ENCODE results near the gene FARS2. TPM values are rescaled to one million over a fixed set of nuclear protein-coding genes. Genes with fewer than 3 reads are reported as not detected.
A peak's percentile ranks its signal among the peaks of the same experiment; 100 is the strongest.

FARS2 gene
- total and polyA plus RNA-seq, 12 donors = 7.6 to 22.4 (median 20.8) TPM

GRCh38 chr6:5290500-5290899 is 29.2 kb downstream of the FARS2 start:
- Histone ChIP-seq H3K27ac (no peak overlapping the region), H3K4me3 (no peak overlapping the region), H3K36me3 (no peaks in the 10 kb centered on the region), H3K4me1 (peaks cover 9 to 46% (median 27%) of the 10 kb centered on the region in 9 donors), H3K27me3 (no peaks in the 10 kb centered on the region), H3K9me3 (no peaks in the 10 kb centered on the region)
- intact Hi-C loops (cut with DNase I) = no loop called here
- DNase-seq (no peak), ATAC-seq (no peak)
- TF ChIP-seq, protein P1, sequence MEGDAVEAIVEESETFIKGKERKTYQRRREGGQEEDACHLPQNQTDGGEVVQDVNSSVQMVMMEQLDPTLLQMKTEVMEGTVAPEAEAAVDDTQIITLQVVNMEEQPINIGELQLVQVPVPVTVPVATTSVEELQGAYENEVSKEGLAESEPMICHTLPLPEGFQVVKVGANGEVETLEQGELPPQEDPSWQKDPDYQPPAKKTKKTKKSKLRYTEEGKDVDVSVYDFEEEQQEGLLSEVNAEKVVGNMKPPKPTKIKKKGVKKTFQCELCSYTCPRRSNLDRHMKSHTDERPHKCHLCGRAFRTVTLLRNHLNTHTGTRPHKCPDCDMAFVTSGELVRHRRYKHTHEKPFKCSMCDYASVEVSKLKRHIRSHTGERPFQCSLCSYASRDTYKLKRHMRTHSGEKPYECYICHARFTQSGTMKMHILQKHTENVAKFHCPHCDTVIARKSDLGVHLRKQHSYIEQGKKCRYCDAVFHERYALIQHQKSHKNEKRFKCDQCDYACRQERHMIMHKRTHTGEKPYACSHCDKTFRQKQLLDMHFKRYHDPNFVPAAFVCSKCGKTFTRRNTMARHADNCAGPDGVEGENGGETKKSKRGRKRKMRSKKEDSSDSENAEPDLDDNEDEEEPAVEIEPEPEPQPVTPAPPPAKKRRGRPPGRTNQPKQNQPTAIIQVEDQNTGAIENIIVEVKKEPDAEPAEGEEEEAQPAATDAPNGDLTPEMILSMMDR (IDR thresholded peaks at IDR 0.05) = no peak

DNA sequence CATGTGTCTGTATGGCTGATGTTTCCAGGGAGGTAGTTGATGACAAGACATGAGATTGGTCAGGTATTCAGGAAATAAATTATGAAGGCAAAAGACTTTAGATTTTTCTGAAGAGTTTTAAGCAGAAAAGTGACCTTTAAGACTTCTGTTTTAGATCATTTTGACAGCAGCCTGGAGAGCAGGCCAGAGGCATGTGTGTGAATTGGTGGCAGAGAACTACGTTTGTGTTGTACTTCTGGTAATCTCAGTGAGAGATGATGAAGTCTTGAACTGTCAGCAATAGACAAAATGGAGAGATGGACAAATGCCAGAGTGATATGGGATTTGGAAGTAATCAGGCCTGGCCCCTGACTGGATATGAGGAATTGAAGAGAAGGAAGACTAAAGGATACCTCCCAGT is 30.8 kb downstream of the FARS2 start:
- Histone ChIP-seq H3K27me3 (no peaks in the 10 kb centered on the region), H3K4me1 (peaks cover 7 to 42% (median 21%) of the 10 kb centered on the region in 9 donors), H3K27ac (no peak overlapping the region), H3K9me3 (no peaks in the 10 kb centered on the region), H3K36me3 (no peaks in the 10 kb centered on the region), H3K4me3 (no peak overlapping the region)
- 18 to 50% methylated on average over 1 of the region's 1 CpG for WGBS, 2 donors
- TF ChIP-seq, protein P1 (IDR thresholded peaks at IDR 0.05) = no peak
- DNase-seq (no peak), ATAC-seq (peak in 1 of 8 donors; percentile 64)
- intact Hi-C loops (cut with DNase I) = no loop called here

- TF ChIP-seq, protein P1 (IDR thresholded peaks at IDR 0.05) = no peak
These were observed 32.4 kb downstream of the FARS2 start for GRCh38 chr6:5293692-5294091.

DNA sequence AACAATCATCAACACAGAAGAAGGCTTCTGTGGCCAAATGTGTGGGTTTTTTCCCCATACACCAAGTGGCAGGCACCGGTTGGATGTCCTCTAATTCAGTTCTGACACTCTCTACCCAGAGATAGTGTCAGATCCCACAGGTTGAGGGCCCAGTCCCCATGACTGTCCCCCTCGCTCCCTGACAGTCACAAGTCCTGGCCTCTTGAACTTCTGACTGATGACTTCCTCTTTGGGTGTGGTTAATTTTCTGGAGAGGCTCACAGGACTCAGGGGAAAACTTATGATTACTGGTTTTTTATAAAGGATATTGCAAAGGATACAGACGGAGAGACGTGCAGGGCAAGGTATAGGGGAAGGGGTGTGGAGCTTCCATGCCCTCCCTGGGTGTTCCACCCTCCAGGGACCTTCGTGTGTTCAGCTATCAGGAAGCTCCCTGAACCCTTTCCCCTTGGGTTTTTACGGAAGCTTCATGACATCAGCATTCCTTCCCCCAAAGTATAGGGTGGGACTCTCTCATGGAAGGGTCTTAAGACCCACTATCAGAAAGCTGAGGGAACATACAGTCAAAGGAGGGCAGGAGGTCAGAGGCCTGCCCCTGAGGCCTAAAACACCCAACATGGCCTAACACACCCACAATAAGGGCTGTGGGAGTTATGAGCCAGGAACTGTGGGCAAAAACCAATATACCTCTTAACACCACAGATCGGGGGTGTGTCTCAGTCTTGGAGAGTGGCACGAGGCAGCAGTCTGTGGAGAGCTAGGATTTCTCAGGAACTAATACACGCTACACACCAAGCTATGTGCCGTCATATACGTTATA is 33.3 kb downstream of the FARS2 start:
- Histone ChIP-seq H3K27ac (peak overlapping the region in 2 of 10 donors; percentile 7 to 23), H3K36me3 (no peaks in the 10 kb centered on the region), H3K4me3 (no peak overlapping the region), H3K9me3 (no peaks in the 10 kb centered on the region), H3K4me1 (peaks cover 0 to 27% (median 10%) of the 10 kb centered on the region in 9 donors), H3K27me3 (no peaks in the 10 kb centered on the region)
- ATAC-seq (peak in 7 of 8 donors; percentile 18 to 65 (median 47)), DNase-seq (no peak)
- intact Hi-C loops (cut with DNase I) = no loop called here
- TF ChIP-seq, protein P1 (IDR thresholded peaks at IDR 0.05) = no peak
- 71 to 75% methylated on average over 11 of the region's 11 CpGs for WGBS, 2 donors

More at GRCh38 chr6:5293692-5294091, 32.4 kb downstream of the FARS2 start:
- no peak for ATAC-seq
- no peaks in the 10 kb centered on the region for H3K9me3 ChIP-seq
- no peak overlapping the region for H3K4me3 ChIP-seq
- H3K36me3 ChIP-seq = no peaks in the 10 kb centered on the region
- peaks cover 0 to 27% (median 10%) of the 10 kb centered on the region in 9 donors for H3K4me1 ChIP-seq
- WGBS, 2 donors = 89 to 95% methylated on average over 2 of the region's 2 CpGs
- DNase-seq = no peak
- no peaks in the 10 kb centered on the region for H3K27me3 ChIP-seq
- intact Hi-C loops (cut with DNase I) = no loop called here
- no peak overlapping the region for H3K27ac ChIP-seq

All from heart right ventricle (tissue), 16 donors.